DOHH2 (cell line): ENCODE data around the gene SERPINB7.

Experiments
- CTCF ChIP-seq: fragments of 200-600 bp; sonication (generic); IDR thresholded peaks from one replicate; pipeline ENCODE4 v1.5.1; 2014; ENCODE audit warnings: antibody characterized with exemption, mild to moderate bottlenecking, low read depth, low read length; ENCODE audit not compliant: poor library complexity, severe bottlenecking
- EZH2phosphoT487 ChIP-seq: fragments of 200-600 bp; sonication (generic); IDR thresholded peaks from 2 replicates; pipeline ENCODE4 v1.6.1; 2017; ENCODE audit warnings: borderline replicate concordance, mild to moderate bottlenecking, antibody characterized with exemption, low read length, moderate library complexity, mixed read lengths

- TF ChIP-seq CTCF (no peak), EZH2phosphoT487 (no peak)
These were observed at the start of gene SERPINB7 for GRCh38 chr18:63775166-63775730.
